Cortex of kidney (tissue), 1 donor: ENCODE results near the gene PGGHG.
"Not testable (repeated sequence)": the region's sequence is repeated elsewhere in the genome, so short reads cannot be mapped to it uniquely, and the experiment has no call there.

Source experiments
- DNase-seq: peaks from one replicate; lab custom pipeline; 2025; lab: John Stamatoyannopoulos, UW

PGGHG gene

DNA sequence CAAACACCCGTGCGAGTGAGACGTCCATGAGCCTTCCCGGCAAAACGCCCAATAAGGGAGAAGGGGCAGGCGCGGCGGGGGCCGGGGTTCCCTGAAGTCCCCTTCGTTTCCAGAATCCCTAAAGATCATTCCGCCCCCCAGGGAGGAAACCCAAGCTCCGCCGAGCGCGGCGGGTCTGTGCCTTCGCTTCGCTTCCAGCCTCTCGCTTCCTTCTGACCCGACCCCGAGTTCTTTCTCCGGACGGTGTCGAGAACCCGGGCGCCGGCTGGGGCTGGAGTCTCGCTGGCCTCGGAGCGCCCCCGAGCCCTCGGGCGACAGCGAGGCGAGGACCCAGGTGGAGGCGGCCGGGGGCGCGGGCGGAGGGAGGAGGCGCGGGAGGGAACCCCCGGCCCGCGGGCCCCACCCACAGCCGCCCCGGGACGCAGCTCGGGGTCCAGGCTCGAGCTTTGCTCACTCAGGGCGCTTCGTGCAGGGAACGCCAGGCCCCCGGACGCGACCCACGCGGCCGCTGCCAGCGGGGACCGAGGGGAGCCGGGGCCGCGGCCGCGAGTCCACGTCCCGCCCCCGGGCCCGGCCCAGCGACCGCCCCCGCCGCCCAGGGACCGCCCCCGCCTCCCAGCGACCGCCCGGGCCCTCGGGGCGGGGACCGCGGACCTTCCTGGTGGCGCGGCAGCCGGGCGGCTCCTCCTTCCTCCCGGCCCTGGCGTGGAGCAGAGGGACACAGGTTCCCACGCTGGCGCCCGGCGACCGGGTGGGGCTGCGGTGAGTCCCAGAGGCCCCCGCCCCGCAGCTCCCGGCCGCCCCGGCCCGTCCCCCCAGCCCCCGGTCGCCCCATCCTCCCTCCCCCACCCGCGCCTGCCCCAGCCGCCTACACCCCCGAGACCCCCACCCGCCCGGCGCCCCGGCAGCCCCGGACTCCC is at the start of gene PGGHG:
Gene PGGHG, plus strand, starts transcription at position 649 of the 920 bp plus-strand sequence. CDS start 691 bp downstream, outside the sequence.
- no peak for DNase-seq

DNA sequence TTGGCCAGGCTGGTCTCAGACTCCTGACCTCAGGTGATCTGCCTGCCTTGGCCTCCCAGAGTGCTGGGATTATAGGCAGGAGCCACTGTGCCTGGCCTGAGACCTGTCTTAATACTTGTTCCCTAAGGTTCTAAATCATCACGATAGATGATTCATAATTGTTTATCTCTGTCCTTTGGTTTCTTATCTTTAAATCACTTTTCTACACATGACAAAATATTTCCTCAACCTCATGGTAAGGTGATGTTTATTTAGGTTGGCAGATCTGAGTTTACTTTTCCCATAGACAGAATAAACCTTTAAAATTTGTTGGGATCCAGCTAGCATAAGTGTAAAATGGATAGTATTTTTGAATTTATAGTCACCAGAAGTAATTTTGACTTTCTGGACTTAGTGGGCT is 48.6 kb upstream of the PGGHG start:
- DNase-seq, result no peak

DNA sequence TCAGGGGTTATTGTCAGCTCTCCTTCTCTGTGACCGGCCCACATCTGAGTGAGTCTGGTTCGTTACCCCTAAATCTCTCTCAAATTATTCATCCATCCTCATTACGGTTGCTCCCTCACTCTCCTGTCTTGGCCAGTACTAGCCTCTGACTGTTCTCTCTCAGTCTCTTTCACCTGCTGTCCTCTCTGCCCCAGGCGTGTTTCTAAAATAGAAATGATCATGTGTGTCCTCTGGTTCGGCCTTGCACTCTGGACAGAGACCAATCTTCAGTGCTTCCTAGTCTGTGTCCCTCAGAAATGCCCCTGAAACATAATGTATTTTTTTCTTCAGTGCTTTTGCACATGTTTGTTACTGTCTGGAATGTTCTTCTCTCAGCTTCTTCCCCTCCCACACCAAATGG is 47.3 kb upstream of the PGGHG start:
- DNase-seq, result no peak

DNA sequence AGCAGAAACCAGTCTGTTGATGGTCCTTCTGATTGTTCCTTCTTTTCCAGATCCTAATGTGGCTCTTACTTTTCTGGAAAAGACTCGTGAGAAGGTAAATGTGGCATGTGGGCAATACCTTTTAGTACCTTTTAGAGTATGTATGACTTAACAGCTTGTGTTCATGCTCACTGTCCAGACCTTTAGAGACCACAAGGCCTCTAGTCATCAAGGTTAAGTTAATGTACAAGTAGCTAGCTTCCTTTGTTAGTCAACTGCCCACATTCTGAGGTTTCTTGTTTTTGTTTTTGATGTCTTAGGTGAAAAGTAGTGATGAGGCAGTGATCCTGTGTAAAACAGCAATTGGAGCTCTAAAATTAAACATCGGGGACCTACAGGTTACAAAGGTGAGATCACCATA is 44.5 kb upstream of the PGGHG start:
- no peak for DNase-seq

DNA sequence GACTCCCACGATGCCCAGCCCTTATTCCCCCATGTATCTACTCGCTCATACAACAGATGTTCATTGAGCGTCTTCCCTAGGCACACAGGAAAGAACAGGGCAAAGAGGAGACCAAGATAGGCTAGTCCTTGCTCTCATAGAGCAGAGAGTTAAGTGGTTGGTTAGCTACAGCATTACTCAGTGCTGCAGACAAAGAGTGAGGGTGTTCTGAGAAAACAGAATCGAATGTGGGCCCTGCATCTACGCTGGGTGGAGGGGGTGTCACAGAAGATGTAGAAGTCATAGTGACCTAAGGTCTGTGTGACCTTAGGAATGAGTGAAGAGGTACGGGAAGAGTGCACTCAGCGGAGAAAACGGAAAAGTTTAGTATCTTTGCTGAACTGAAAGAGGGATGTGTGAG is 39.9 kb upstream of the PGGHG start:
- no peak for DNase-seq

DNA sequence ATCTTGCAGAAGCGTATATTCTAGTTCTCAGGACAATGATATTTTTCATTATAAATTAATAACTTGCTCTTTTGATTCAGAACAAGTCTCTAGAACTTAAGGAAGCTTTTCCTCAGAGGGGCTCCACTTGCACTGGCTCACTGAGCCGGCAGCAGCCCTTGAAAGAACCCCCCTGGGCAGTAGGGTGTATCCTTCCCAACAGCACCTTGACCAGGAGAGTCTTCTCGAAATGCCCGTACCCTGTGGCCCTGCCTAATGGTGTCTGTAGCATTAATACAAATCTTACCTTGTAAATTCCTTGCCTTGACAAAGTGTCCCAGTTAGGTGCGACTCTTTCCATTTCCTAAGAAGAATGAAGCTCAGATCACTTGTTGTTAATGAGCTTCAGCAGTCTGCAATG is 38.7 kb upstream of the PGGHG start:
- DNase-seq, result no peak

DNA sequence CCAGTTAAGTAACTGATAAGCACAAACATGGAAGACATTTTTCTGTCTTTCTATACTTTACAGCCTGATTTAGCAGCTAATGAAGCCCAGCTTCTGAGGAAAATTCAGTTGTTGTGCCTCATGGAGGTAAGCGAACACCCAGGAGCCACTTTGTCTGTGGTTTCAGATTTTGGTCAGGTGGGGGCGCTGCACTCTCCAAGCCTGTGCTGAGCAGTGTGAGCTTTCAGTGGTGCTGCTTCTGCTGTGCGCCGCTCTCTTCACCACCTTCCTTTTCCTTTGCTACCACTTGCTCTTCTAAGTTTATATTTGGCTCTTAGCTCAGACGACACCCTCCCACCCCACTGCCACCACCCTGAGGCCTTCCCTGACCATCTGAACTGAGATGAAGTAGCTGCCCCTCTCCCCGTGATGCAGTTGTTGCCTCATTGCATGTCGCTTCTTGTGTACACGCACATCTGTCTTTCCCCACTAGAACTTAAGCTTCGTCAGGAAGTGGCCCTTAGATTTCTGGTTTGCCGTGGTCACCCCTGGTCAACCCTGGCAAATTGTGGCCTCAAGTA is 38.1 kb upstream of the PGGHG start:
- DNase-seq, result no peak

DNA sequence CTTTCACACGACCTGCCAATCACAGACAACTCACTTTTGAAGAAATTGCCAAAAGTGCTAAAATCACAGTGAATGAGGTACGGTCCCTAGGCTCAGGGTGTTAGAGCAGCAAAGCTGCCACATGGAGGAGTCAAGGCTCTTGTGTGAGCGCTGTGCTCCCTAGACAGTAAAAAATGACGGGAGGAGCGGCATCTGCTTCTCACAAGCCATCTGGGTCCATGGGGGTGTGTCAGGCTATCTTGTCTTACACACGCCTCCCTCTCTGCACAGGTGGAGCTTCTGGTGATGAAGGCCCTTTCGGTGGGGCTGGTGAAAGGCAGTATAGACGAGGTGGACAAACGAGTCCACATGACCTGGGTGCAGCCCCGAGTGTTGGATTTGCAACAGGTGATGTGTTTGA is 37.4 kb upstream of the PGGHG start:
- no peak for DNase-seq

DNA sequence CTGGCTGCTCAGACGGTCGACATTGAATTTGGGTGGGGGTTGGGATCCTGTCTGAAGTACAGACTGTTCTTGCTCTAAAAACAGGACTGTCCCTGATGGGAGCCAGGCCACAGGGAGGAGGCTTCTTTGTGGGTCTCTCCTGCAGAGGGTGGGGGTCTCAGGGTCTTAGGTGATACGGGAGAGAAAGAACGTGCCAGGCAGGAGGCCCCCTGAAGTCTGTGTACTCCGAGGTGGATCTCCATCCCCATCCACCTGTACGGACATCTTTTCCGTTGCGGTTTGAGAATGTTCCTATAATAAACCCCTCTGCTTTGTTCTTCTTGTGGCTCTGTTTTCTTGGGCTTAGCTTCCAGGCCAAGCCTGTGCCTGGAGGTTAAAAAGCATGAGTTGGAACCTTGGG is 36.3 kb upstream of the PGGHG start:
- DNase-seq, result no peak

DNA sequence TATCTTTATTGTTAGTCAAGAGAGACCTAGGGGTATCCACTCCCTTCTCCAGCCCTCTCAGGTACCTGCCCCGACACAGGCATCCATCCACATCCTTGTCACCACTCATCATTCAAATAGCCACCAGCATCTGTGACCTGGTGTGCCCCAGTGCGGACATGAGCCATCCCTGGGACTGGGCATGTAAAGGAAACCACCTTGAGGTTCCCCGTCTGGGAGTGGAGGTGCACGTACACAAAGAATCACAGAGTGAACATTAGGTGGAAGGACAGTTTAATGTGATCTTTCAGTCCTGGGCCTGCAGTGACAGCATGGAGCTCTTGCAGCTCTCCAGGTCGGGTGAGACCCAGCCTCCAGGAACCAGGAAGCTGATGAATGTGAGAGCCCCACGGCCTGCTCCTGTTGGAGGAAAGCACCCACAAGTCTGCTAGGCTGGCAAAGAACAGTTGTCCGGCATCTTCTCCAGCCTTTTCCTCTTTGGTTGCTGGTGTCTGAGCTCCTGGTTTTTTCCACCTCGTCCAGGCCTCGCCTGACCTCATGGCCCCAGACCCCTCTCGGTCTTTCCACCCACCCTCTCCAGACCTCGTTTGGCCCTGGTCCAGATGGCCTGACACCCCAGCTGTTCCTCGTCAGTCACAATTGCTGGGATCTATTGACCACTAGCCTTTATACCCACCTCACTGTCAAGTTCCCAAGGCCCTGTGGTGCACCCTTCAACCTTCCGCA is 35.6 kb upstream of the PGGHG start:
- DNase-seq, result no peak

DNA sequence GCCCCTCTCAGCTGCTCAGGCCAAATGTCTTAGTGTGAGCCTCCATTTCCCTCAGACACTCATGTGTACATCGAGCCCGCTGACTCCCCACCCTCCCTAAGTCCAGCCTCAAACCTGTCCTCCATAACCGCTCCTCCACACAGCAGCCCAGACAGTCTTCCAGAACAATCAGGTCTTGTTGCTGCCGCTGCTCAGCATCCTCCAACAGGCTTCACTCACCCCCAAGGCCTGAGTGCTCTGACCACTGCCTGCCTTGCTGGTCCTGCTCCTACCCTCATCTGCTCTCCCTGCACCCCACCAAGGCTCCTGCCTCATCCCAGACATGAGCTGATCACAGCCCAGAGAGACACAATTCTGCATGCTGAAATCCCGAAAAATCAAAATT is 35.0 kb upstream of the PGGHG start:
- DNase-seq, result no peak

DNA sequence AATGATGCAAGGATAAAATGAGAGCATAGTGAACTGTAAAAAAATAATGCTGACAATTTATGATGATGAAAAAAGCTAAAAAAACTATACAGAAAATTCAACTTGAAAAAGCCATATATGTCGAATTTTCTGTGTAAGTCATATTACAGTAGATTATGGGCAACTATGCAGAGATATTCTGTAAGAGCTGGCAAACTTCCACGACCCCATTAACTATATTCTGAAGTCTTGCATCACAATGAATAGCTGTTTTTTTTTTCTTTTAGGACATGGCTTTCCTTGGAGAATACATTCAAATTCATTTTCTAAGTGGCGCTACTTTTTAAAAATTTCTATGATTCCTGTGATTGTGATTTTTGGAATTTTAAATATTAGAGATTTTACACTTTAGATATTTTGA is 33.8 kb upstream of the PGGHG start:
- no peak for DNase-seq

DNA sequence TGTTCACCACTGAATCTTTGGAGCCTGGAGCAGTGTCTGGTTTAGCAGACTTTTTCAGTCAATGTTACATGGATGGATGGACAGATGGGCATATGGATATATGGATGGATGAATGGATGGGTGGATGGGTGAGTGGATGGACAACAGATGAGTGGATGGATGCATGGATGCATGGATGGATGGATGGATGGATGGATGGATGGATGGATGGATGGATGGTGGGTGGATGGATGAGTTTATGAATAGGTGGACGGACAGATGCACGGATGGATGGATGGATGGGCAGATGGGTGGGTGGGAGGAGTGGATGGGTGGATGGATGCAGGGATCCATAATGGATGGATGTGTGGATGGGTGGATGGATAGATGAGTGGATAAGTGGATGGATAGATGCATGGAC is 33.1 kb upstream of the PGGHG start:
- no peak for DNase-seq

DNA sequence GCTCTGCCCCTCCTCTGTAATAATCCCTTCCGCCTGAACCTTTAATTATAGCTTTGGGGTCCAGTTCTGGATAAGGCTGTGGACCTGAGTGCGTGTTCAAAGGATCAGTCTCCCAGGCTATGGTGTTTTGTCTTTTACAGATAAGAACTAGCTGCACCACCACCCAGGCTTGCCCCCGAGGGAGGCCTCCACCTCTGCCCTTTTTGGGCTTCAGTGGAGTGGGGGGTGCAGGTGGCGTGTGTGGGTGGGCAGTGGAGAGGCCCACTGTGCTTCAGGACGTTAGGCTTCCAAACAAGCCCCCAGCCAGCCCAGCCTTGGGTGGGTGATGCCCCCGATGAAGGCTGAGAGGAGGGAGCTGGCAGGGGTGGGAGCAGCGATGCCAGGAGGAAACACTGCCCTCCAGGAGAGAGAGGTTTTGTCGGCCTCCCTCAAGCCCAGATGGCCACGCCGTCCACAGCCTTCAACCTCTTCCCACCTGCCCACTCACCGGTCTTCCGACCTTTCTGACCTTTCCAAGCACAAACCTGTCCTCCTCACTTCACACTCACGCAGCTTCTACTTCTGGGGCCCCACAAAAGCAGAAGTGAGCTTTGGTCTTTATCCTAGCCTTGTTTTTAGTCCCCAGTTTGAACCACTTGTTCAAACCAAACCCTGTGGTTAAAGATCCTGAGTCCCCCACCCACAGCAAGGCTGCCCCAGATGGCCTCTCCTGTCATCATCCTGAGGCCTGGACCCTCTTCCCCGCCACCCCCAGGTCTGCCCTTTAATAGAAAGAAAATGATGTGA is 31.8 kb upstream of the PGGHG start:
- no peak for DNase-seq

DNA sequence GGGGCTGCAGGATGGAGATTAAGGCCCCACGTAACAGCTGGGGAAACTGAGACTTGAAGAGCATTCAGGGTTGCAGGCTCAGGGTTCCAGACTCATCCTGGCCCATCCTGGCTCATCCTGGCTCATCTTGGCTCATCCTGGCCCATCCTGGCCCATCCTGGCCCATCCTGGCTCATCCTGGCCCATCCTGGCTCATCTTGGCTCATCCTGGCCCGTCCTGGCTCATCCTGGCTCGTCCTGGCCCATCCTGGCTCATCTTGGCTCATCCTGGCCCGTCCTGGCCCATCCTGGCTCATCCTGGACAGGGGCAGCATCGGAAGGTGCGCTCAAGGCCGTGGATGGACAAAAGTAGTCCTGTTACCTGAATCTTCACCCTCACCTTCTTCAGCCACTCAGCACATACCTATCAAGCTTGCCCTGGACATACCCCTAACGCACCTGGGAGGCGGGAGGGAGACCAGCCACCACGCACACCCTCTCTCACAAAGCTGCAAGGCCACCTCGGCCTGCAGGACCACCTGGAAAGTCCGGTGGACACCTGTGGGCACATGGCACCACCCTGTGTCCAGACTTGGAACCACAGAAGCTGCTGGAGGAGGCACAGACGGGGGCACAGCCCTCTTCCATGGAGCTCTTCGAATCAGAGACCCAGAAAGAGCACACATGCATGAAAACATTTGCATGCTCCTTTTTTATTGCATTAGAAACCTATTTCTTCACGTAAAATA is 31.0 kb upstream of the PGGHG start:
- no peak for DNase-seq

DNA sequence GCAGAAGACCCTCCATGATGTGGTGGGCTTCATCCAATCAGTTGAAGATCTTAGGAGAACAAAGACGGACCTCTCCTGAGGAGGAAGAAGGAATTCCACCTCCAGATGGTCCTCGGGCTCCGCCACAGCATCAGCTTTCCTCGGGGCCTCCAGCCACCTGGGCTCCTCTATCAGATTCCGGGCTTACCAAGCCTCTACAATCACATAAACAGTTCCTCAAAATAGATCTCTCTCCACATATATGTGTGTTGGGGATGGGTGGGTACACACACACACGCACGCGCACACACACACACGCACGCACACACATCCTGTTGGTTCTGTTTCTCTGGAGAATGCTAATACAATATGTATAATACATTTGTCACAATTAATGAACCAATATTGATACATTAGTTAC is 29.5 kb upstream of the PGGHG start:
- DNase-seq, result no peak

DNA sequence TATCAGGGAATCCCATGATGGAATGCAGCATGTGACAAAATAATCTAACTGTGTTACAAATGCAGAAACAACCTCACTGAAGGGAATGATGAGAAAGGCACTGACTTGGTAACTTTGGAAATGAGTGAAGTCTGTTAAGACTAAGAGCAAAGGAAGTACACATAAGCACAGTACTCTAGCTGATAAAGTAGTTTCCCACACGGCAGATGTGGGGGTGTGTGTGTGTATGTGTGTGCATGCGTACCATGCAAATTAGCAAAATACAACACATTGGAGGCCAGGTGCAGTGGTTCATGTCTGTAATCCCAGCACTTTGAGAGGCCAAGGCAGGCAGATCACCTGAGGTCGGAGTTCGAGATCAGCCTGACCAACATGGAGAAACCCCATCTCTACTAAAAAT is 27.3 kb upstream of the PGGHG start:
- no peak for DNase-seq

DNA sequence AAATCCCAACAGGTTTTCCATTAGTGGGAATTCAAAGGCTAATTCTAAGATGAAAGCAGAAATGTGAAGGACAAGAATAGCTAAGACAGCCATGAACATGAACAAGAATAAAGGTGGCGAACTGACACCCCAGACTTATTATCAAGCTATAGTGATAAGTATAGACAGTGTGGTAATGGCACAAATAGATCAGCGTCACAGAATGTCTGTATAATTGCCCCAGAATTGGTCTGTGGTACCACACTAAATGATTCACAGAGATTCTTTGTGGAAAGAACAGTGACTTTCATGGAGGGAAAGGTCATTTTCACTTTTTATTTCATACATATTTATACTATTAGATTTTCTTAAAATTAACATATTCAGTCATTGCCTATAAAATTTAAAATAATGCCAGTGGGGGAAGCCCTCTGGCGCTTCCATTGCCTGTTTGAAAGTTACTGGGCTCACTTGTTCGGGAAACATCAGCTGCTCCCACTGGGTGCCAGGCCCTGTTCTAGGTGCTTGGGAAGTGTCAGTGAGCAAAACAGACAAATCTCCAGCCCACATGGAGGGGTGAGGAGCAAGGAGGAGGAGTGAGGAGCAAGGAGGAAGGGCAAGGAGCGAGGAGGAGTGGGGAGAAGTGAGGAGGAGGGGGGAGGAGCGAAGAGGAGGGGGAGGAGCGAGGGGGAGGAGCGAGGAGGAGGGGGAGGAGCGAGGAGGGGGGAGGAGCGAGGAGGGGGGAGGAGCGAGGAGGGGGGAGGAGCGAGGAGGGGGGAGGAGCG is 22.1 kb upstream of the PGGHG start:
- no peak for DNase-seq

DNA sequence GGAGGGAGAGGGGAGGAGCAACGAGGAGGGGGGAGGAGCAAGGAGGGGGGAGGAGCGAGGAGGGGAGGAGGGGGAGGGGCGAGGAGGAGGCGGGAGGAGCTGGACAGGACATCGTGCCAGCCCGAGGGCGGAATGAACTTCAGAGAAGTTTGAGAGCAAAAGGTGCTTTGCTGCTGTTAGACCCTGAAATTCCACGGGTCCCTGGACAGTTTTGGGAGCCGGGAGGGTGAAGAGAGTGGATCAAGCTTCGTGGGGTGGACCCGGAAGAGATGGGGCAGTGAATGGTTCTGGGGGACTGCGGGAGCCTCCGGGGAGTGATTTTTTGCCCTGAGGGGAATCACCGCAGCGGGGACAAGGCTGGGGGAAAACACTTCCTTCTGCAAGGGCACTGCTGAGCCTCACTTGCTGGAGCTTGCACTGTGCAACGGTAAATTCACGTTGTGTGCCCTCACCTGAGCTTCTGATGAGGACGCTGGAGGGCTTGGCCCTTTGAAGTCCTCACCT is 21.4 kb upstream of the PGGHG start:
- no peak for DNase-seq

DNA sequence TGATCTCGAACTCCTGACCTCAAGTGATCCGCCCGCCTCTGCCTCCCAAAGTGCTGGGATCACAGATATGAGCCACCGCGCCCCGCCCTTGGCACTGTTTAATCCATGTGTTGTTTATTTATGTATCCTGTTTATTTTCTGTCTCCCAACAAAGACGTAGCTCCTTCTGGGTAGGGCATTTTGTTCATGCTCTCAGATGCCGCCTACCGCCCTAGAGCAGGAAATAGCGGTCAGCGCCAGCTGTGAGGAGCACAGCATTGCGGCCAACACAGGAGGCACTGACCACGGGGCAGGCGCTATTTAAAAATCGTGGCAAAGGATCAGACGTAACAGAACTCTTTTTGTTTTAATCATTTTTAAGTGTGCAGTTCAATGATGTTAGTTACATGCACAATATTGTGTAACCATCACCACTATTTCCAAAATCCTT is 20.2 kb upstream of the PGGHG start:
- not testable (repeated sequence) for DNase-seq
